ENCODE data around the gene FAM118B.

- no peak for TF ChIP-seq ZBTB33 (IDR thresholded peaks at IDR 0.05)
- no peak for TF ChIP-seq ATF3 (IDR thresholded peaks at IDR 0.05)
- peak; percentile 1 for TF ChIP-seq TAF1 (conservative IDR thresholded peaks at IDR 0.05)
- TF ChIP-seq CTCF (IDR thresholded peaks at IDR 0.05; ENCODE audit: low read depth, low read length, missing input control), result no peak
- no peak for TF ChIP-seq REST (IDR thresholded peaks at IDR 0.05)
- TF ChIP-seq JUND (IDR thresholded peaks at IDR 0.05), result no peak
- TF ChIP-seq SP1 (IDR thresholded peaks at IDR 0.05), result no peak
- TF ChIP-seq RAD21 (IDR thresholded peaks at IDR 0.05), result no peak
- no peak for TF ChIP-seq EGR1 (IDR thresholded peaks at IDR 0.05; ENCODE audit: low read depth in 2 of 2)
- TF ChIP-seq GABPA (IDR thresholded peaks at IDR 0.05 in 1 of 2, conservative IDR thresholded peaks at IDR 0.05 in 1 of 2), result no peak
- TF ChIP-seq MAX (IDR thresholded peaks at IDR 0.05), result no peak
- no peak for TF ChIP-seq FOXA1 (IDR thresholded peaks at IDR 0.05)
These were observed 65.7 kb downstream of the FAM118B start for GRCh38 chr11:126277322-126277721.
